Epithelial cell of proximal tubule (primary cell): ENCODE data around the gene IGFBP2. TPM values are rescaled to one million over a fixed set of nuclear protein-coding genes. Genes with fewer than 3 reads are reported as not detected.

Experiments used
- DNase-seq: peaks from one replicate; pipeline ENCODE4 v3.0.0-alpha.2; 2011; ENCODE audit warnings: low read depth
- H3K4me3 ChIP-seq: 2 replicates; pipeline ENCODE4 v1.5.1; 2011; ENCODE audit warnings: low read depth, mild to moderate bottlenecking, low read length
- CTCF ChIP-seq: conservative IDR thresholded peaks from 2 replicates; pipeline ENCODE4 v1.5.1; 2012; ENCODE audit warnings: low read depth, mild to moderate bottlenecking, low read length
- total RNA-seq: library from RNA; depleted of rRNA; stranded (reverse); fragments of >200 nt; gene quantifications from 2 replicates; pipeline ENCODE4 v1.2.3, GENCODE V29; 2015

The IGFBP2 gene
- total RNA-seq, 1 donor from 2014 or later, result 409 TPM

GRCh38 chr2:216674376-216674775, 41.2 kb downstream of the IGFBP2 start:
- H3K4me3 ChIP-seq, result no peak overlapping the region
- no peak for DNase-seq
- no peak for TF ChIP-seq CTCF

GRCh38 chr2:216676630-216677029, 43.4 kb downstream of the IGFBP2 start:
- no peak overlapping the region for H3K4me3 ChIP-seq
- no peak for TF ChIP-seq CTCF
- no peak for DNase-seq

DNA sequence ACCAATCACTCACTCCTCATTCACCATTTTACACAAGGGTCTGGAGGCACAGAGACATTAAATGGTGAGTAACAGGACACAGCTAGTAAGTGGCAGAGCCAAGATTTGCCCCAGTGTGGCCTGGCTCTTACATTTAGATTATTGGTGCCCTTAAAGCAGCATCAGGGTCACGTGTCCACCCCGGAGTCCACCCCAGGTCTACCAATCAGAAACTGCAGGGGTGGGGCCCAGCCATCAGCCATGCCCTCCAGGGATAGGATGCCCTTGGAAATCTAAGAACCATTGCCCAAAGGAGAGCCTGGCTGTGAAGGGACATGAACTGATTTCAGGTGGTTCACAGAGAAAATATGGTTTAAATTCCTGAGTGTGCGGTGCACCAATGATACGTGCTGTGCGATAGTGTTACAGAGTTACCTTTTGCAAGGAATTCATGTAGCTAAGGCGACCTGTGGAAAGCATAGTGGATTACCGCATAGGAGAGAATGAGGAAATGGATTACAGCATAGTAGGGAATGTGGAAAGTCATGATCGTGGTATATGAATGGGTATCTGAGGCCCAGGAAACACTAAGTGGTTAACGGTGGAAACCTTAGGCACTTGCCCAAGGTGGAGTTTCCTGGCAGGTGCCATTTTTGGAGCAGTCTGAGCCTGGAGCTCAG, 44.3 kb downstream of the IGFBP2 start:
- no peak overlapping the region for H3K4me3 ChIP-seq
- no peak for TF ChIP-seq CTCF
- no peak for DNase-seq

DNA sequence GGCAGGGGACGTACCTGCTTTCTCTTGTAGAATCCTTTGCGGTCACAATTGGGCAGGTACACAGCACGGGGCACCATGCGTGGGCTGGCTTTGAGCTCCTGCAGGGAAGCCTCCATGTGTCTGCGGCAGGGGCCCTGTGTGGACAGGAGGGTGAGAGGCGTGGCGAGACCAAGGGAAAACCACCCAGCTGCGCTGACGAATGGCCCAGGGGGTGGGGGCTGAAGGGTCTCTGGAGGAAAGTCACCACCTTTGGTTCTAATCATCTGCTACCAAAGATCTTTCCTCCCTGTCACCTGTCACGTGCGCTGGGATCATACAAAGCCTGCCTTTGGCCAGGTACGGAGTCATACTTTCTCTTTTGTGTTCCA, 44.9 kb downstream of the IGFBP2 start:
- no peak for DNase-seq
- TF ChIP-seq CTCF, result no peak
- no peak overlapping the region for H3K4me3 ChIP-seq

GRCh38 chr2:216678813-216679657, 45.8 kb downstream of the IGFBP2 start:
- DNase-seq, result no peak
- TF ChIP-seq CTCF, result no peak
- H3K4me3 ChIP-seq, result no peak overlapping the region

GRCh38 chr2:216679658-216680024, 46.4 kb downstream of the IGFBP2 start:
- no peak for TF ChIP-seq CTCF
- no peak overlapping the region for H3K4me3 ChIP-seq
- DNase-seq, result no peak
